ENCODE results near the gene RUNX1. TPM values are rescaled to one million over a fixed set of nuclear protein-coding genes. Genes with fewer than 3 reads are reported as not detected.

Gene RUNX1
- total and polyA plus RNA-seq, 2 of the 13 experiments (the other 11 are each of a cell fraction or from before 2014, with no cell fraction given): 5.4 to 6.4 TPM

GRCh38 chr21:34833465-34833864, 215.6 kb downstream of the RUNX1 start:
- ATAC-seq (no peak), FAIRE-seq (no peak), DNase-seq (ENCODE audit: low spot score) (no peak)
- Histone ChIP-seq H3K27me3 (ENCODE audit: control insufficient read depth in 1 of 2, insufficient read depth in 2 of 2, low read length in 2 of 2) (no peaks in the 10 kb centered on the region), H3K36me3 (replicated peaks in 1 of 2; ENCODE audit: control insufficient read depth in 1 of 2, insufficient read depth in 2 of 2, low read length in 2 of 2) (peaks cover 10 to 47% of the 10 kb centered on the region in 2 experiments; a peak in 4 of 5 replicates), H3K4me1 (ENCODE audit: insufficient read depth, low read length) (peaks cover 36% of the 10 kb centered on the region), H3K27ac (ENCODE audit: extremely low read length, insufficient read depth, low read length) (no peak overlapping the region), H3K9me3 (ENCODE audit: low read length) (no peaks in the 10 kb centered on the region), H3K79me2 (ENCODE audit: insufficient read depth, low read length) (peaks cover 2% of the 10 kb centered on the region), H4K20me1 (ENCODE audit: insufficient read depth, low read length) (no peaks in the 10 kb centered on the region), H3K4me2 (ENCODE audit: low read depth, low read length) (no peak overlapping the region), H3K4me3 (replicated peaks in 1 of 3; ENCODE audit: insufficient read depth in 1 of 3, low read depth in 2 of 3, low read length in 3 of 3) (no peak overlapping the region), H3K9ac (ENCODE audit: insufficient read depth, low read depth, low read length) (no peak overlapping the region), H2AFZ (ENCODE audit: low read length) (no peak overlapping the region)
- no TSS peak for BruUV-seq (replicated peaks)
- in situ Hi-C loops (cut with HindIII; ENCODE audit: extremely low pct_ligation_motif_present, low pct_unique_long_range_greater_than_20kb) (no loop called here), intact Hi-C loops (cut with micrococcal nuclease; ENCODE audit: unreplicated experiment) (no loop called here)
- CTCF ChIA-PET (ENCODE audit: low intra/inter-chr PET ratio, low total read pairs): no interaction called here
- TF ChIP-seq ZBTB7B (CRISPR knock-in tag; IDR thresholded peaks at IDR 0.05): no peak
- no peak for TF ChIP-seq GABPA (IDR thresholded peaks at IDR 0.05; ENCODE audit: low read depth, low read length)
- no peak for TF ChIP-seq GABPA (CRISPR knock-in tag; IDR thresholded peaks at IDR 0.05; ENCODE audit: low read depth)
- no peak for TF ChIP-seq JUN (CRISPR knock-in tag; IDR thresholded peaks at IDR 0.05)
- TF ChIP-seq KDM3A (CRISPR knock-in tag; IDR thresholded peaks at IDR 0.05; ENCODE audit: low read depth): no peak
- no peak for TF ChIP-seq ZNF292 (CRISPR knock-in tag; IDR thresholded peaks at IDR 0.05; ENCODE audit: borderline replicate concordance, low read depth)
- no peak for TF ChIP-seq TMF1 (CRISPR knock-in tag; IDR thresholded peaks at IDR 0.05; ENCODE audit: low read depth)
- no peak for TF ChIP-seq PPARG (CRISPR knock-in tag; conservative IDR thresholded peaks at IDR 0.05)
- TF ChIP-seq FLYWCH1 (CRISPR knock-in tag; IDR thresholded peaks at IDR 0.05): no peak
- no peak for TF ChIP-seq ATF7-NPFF (CRISPR knock-in tag; IDR thresholded peaks at IDR 0.05; ENCODE audit: low read depth)
- no peak for TF ChIP-seq ZNF557 (CRISPR knock-in tag; IDR thresholded peaks at IDR 0.05)
- TF ChIP-seq ZNF678 (CRISPR knock-in tag; IDR thresholded peaks at IDR 0.05): no peak
- no peak for TF ChIP-seq HNRNPUL1 (IDR thresholded peaks at IDR 0.05; ENCODE audit: low read depth, low read length)
- TF ChIP-seq, protein P1, sequence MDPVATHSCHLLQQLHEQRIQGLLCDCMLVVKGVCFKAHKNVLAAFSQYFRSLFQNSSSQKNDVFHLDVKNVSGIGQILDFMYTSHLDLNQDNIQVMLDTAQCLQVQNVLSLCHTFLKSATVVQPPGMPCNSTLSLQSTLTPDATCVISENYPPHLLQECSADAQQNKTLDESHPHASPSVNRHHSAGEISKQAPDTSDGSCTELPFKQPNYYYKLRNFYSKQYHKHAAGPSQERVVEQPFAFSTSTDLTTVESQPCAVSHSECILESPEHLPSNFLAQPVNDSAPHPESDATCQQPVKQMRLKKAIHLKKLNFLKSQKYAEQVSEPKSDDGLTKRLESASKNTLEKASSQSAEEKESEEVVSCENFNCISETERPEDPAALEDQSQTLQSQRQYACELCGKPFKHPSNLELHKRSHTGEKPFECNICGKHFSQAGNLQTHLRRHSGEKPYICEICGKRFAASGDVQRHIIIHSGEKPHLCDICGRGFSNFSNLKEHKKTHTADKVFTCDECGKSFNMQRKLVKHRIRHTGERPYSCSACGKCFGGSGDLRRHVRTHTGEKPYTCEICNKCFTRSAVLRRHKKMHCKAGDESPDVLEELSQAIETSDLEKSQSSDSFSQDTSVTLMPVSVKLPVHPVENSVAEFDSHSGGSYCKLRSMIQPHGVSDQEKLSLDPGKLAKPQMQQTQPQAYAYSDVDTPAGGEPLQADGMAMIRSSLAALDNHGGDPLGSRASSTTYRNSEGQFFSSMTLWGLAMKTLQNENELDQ (CRISPR knock-in tag; IDR thresholded peaks at IDR 0.05; ENCODE audit: borderline replicate concordance): no peak
- no peak for TF ChIP-seq STAT6 (CRISPR knock-in tag; IDR thresholded peaks at IDR 0.05; ENCODE audit: borderline replicate concordance)
- no peak for TF ChIP-seq ZNF761 (CRISPR knock-in tag; conservative IDR thresholded peaks at IDR 0.05)
- POLR2A ChIA-PET: no interaction called here
- 99% methylated on average over 5 of the region's 5 CpGs for WGBS (ENCODE audit: low lambda C conversion rate)

Measured in HepG2 (cell line).